Gastroesophageal sphincter (tissue), 3 donors: ENCODE data around the gene CPNE7.

Source experiments
- CTCF ChIP-seq, 4 experiments: fragments of 200-600 bp in 2 of 4; fragments of 450-650 bp in 2 of 4; sonication (generic) in 1 of 4; IDR thresholded peaks; one replicate each; pipeline ENCODE4 v1.5.1; 2017 to 2019; ENCODE audit warnings: antibody characterized with exemption in 4 of 4, mild to moderate bottlenecking in 2 of 4, moderate library complexity in 2 of 4
- EP300 ChIP-seq: sonication (generic); formaldehyde crosslinking; IDR thresholded peaks from one replicate; pipeline ENCODE4 v1.6.1; 2017; ENCODE audit warnings: antibody characterized with exemption, mild to moderate bottlenecking
- POLR2A ChIP-seq, 2 donors: fragments of 450-650 bp; IDR thresholded peaks; one replicate each; pipeline ENCODE4 v1.6.1; 2017; ENCODE audit warnings: antibody characterized with exemption in 2 of 2, mild to moderate bottlenecking in 2 of 2, moderate library complexity in 1 of 2

- no peak for TF ChIP-seq CTCF (IDR thresholded peaks at IDR 0.05)
- no peak for TF ChIP-seq EP300
- no peak for TF ChIP-seq POLR2A (IDR thresholded peaks at IDR 0.05)
Measured at GRCh38 chr16:89546781-89547180, 28.8 kb upstream of the CPNE7 start.
